Epithelial cell of proximal tubule (primary cell): ENCODE data around the gene TMIE. TPM values are rescaled to one million over a fixed set of nuclear protein-coding genes. Genes with fewer than 3 reads are reported as not detected.
"Not testable (repeated sequence)": the region's sequence is repeated elsewhere in the genome, so short reads cannot be mapped to it uniquely, and the experiment has no call there.

Source experiments
- DNase-seq: peaks from one replicate; pipeline ENCODE4 v3.0.0-alpha.2; 2011; ENCODE audit warnings: low read depth
- H3K4me3 ChIP-seq: 2 replicates; pipeline ENCODE4 v1.5.1; 2011; ENCODE audit warnings: low read depth, mild to moderate bottlenecking, low read length
- total RNA-seq: library from RNA; depleted of rRNA; stranded (reverse); fragments of >200 nt; gene quantifications from 2 replicates; pipeline ENCODE4 v1.2.3, GENCODE V29; 2015
- TF ChIP-seq, protein P1 (sequence below): conservative IDR thresholded peaks from 2 replicates; pipeline ENCODE4 v1.5.1; 2012; ENCODE audit warnings: low read depth, mild to moderate bottlenecking, low read length

Gene TMIE
- total RNA-seq, 1 donor from 2014 or later, result not detected

DNA sequence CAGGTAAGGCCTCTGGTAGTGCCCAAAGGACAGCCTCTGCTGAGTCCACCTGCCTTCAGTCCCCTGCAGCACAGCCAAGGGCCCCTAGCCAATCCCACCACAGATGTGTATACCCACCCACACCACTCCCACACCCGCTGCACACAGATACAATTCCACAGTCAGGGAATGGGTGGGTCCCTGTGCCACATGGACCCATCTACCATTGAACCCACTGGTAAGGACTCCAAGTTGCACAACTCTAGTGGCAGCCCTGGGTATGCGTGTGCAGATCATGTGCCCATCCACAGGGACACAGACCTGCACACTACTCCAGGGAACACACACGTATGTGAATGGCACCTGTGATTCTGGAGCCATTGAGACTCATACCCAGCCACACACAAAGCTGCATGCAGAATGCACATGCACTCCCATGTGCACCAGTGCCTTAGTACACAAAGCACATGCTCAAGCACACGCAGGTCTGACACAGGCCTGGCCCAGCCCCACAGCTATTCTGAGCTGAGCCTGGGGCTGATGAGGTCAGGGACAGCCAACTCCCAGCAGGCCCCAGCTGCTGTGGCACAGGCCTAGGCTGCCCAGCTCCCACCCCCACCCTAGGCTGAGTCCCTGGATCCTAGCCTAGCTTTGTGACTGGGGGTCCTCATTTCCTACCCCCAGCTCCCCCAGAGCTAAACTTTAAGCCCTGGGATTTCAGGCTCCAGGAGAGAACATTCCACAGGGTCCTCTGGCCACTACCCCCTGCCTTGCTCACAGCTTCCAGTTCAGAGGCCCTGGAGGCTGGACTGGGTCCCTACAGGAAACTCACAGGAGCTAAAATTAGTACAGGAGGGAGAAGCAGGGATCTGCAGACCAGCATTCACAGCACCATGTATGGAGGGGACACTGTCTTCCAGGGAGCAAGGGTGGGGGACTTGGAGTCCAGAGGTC, 5.0 kb upstream of the TMIE start:
- DNase-seq, result no peak
- TF ChIP-seq, protein P1, sequence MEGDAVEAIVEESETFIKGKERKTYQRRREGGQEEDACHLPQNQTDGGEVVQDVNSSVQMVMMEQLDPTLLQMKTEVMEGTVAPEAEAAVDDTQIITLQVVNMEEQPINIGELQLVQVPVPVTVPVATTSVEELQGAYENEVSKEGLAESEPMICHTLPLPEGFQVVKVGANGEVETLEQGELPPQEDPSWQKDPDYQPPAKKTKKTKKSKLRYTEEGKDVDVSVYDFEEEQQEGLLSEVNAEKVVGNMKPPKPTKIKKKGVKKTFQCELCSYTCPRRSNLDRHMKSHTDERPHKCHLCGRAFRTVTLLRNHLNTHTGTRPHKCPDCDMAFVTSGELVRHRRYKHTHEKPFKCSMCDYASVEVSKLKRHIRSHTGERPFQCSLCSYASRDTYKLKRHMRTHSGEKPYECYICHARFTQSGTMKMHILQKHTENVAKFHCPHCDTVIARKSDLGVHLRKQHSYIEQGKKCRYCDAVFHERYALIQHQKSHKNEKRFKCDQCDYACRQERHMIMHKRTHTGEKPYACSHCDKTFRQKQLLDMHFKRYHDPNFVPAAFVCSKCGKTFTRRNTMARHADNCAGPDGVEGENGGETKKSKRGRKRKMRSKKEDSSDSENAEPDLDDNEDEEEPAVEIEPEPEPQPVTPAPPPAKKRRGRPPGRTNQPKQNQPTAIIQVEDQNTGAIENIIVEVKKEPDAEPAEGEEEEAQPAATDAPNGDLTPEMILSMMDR, result no peak
- no peak overlapping the region for H3K4me3 ChIP-seq

- no peak for DNase-seq
- TF ChIP-seq, protein P1, result no peak
- no peak overlapping the region for H3K4me3 ChIP-seq
Observed at GRCh38 chr3:46699676-46700523, 1.3 kb upstream of the TMIE start.

GRCh38 chr3:46700772-46701171, 420 bp upstream of the TMIE start:
- H3K4me3 ChIP-seq, result no peak overlapping the region
- no peak for DNase-seq
- TF ChIP-seq, protein P1, result no peak

GRCh38 chr3:46702246-46703012, 1.2 kb downstream of the TMIE start:
- DNase-seq, result no peak
- no peak overlapping the region for H3K4me3 ChIP-seq
- TF ChIP-seq, protein P1, result no peak

DNA sequence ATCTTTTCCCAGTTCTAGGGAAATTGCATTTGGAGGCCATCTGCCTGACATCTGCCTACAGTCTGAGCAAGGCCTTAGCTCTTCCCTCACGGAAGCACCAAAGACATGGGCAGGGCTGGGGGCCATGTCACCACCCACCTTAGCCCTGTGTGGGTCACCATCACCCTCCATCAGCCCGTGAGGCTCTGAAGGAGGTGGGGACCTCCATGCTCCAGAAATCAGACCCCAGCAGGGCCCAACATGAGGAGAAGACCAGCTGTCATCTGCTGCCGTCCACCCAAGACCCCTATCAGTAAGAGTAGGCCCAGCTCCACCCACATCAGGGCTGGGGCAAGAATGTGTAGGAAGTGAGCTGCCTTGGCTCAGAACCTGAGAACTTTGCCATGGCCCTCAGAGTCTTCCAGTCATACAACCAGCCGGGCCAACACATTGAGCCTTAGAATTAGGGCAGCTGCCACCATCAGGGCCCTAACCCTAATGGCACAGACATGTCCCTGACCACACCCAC, 1.9 kb downstream of the TMIE start:
- TF ChIP-seq, protein P1, result no peak
- no peak for DNase-seq
- H3K4me3 ChIP-seq, result no peak overlapping the region

DNA sequence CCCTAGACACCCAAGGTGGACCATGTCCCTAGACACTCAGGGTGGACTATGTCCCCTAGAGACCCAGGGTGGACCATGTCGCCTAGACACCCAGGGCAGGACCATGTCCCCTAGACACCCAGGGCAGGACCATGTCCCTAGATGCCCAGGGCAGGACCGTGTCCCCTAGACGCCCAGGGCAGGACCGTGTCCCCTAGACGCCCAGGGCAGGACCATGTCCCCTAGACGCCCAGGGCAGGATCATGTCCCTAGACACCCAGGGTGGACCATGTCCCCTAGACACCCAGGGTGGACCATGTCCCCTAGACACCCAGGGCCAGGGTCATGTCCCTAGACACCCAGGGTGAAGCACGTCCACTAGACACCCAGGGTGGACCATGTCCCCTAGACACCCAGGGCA, 3.2 kb downstream of the TMIE start:
- not testable (repeated sequence) for H3K4me3 ChIP-seq, DNase-seq
